OCI-M2 (cell line): ENCODE results near the gene PLXNA4.

Experiments used
- DNase-seq: peaks from one replicate; lab custom pipeline; 2025; ENCODE audit not compliant: unreplicated experiment; lab: John Stamatoyannopoulos, UW

Gene PLXNA4

GRCh38 chr7:132080467-132080866 is 495.8 kb downstream of the PLXNA4 start:
- DNase-seq: no peak

GRCh38 chr7:132078891-132079735 is 497.2 kb downstream of the PLXNA4 start:
- DNase-seq: no peak

- no peak for DNase-seq
Measured at GRCh38 chr7:132077971-132078685, 498.1 kb downstream of the PLXNA4 start.

GRCh38 chr7:132076301-132077035 is 499.8 kb downstream of the PLXNA4 start:
- no peak for DNase-seq

GRCh38 chr7:132075515-132075914 is 500.8 kb downstream of the PLXNA4 start:
- DNase-seq: no peak

GRCh38 chr7:132073920-132074589 is 502.2 kb downstream of the PLXNA4 start:
- no peak for DNase-seq
